ENCODE data around the gene RDH11.

The RDH11 gene

DNA sequence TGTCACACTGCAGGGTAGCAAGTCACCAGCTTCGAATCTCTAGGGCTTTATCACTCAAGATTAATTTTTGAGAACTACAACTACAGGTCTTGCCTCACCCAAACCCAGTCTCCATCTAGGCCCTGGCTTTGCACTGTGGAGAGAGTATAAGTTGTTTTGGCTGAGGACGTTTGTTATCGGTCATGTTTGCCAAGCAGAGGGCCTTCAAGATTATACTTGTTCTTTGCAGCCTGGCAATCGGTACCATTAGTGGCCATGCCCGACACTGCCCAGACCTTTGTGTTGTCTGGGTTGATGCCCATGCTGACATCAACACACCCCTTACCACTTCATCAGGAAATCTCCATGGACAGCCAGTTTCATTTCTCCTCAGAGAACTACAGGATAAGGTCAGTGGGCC is 50.1 kb downstream of the RDH11 start:
- no peak for DNase-seq (ENCODE audit: low spot score)

DNA sequence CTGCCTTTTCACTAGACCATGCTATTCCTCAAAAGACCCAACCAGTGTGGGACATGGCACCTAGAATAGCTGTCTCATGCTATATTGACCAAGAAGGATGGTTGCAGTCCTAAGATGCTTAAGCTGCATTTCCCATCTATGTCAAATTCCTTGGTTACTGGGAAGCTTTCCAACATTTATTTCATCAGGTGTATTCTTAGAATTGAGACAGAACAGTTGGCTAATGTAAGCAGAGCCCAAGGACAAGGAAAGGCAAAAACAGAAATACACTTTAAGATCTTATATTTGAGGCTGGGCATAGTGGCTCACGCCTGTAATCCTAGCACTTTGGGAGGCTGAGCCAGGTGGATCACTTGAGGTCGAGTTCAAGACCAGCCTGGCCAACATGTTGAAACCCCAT is 51.1 kb downstream of the RDH11 start:
- no peak for DNase-seq (ENCODE audit: low spot score)

- DNase-seq (ENCODE audit: low spot score) = no peak
Observed at GRCh38 chr14:67643713-67644112, 51.9 kb downstream of the RDH11 start.

DNA sequence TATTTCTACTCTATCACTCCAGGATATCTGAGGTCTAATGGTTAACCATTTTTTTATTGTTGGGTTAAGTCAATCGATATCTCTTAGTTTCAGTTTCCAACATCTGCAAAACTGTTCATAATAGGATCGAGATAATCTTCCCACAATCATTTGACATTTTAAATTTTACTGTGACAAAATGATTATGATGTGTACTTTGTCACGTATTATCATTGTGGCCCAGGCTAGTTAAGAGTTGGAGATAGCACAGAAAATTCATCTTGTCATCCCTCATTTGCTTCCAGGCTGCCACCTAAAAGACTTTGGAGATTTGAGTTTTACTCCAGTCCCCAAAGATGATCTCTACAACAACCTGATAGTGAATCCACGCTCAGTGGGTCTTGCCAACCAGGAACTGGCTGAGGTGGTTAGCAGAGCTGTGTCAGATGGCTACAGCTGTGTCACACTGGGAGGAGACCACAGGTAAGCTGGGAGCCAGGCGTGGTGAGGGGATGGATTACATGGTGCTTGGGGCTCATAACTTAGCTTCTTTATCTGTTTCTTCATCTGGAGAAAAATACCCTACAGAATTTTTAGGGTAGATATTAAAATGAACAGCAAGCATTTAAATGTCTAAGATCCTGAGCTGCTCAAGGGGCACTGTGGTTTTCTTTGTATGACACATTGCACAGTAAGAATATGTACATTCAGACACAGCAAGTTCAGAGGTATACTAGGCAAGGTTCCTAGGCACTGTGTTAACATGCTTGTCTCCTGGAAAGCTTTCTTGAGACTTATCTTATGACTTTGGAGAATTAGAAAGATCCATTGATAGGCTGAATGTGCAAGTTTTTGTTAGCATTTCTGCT is 53.4 kb downstream of the RDH11 start:
- no peak for DNase-seq (ENCODE audit: low spot score)

- DNase-seq (ENCODE audit: low spot score) = no peak
Observed at GRCh38 chr14:67641480-67641879, 54.1 kb downstream of the RDH11 start.

DNA sequence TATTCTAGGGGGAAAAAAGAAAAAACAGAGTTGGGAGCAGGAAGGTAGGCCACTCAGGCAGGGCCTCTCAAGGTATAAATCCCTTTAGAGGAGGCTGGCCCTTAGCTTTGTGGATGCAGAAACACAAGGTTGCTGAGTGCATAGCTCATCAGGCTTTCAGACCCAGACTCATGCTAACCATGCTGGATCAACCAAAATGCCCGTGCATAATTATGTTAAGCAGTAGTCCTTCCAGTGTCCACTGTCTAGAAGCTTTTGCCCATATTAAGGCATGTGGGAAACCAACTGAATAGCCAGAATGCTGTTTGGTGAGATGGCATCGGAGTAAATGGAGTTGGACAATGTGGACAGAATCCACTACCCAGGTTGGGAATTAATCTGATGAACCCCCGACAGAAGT is 56.9 kb downstream of the RDH11 start:
- no peak for DNase-seq (ENCODE audit: low spot score)

DNA sequence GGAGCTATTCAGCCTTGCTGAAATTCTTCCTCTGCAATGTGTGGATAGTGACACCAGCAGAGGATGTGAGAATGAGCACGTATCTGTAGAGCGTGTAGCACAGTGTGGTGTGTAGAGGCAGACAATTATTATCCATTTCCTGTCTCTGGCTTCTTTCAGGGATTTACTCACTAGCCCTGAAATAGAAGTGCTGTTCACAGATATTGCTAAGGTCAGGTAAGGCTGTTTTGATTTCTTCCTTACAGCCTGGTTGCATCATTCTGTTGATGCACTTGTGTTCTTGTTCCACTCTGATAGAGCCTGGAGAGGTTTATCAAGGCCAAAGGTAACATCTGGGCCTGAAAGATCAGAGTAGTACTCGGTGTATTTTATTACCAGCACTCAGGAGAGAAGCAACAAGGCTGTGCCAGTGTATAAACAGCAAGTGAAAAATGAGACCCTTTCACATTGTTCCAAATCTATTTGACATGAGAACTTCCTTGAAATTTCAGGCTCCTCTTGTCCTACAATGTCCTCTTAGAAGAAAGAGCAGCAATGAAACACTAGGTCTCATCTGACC is 59.1 kb downstream of the RDH11 start:
- peak; percentile 40 for DNase-seq (ENCODE audit: low spot score)

- no peak for DNase-seq (ENCODE audit: low spot score)
Observed at GRCh38 chr14:67633451-67634147, 62.0 kb downstream of the RDH11 start.

GRCh38 chr14:67630938-67631337 is 64.6 kb downstream of the RDH11 start:
- no peak for DNase-seq (ENCODE audit: low spot score)

- DNase-seq (ENCODE audit: low spot score) = no peak
Observed at GRCh38 chr14:67630186-67630585, 65.4 kb downstream of the RDH11 start.

DNA sequence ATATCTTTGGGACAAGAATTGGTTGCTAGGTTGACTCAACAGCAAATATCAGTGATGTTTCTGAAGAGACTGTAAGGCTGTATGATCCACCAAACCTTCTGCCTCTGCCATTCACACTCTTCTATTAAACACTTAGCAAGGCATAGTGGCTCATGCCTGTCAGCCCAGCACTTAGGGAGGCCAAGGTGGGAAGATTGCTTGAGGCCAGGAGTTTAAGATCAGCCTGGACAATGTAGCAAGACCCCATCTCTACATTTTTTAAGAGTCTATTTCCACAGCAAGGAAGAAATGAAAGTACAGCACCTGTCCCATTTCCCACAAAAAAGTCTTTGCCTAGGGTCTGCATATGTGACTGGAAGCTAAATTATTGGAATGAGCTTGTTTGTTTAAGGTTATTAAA is 68.0 kb downstream of the RDH11 start:
- no peak for DNase-seq (ENCODE audit: low spot score)

All from kidney capillary endothelial cell (primary cell).